Heart left ventricle (tissue), 16 donors: ENCODE results near the gene CTSW. TPM values are rescaled to one million over a fixed set of nuclear protein-coding genes. Genes with fewer than 3 reads are reported as not detected.
A peak's percentile ranks its signal among the peaks of the same experiment; 100 is the strongest.

Experiments
- ATAC-seq, 4 donors: fragments of 200-7000 bp; cut with Tn5 transposase; one replicate each; pipeline ENCODE4 v1.9.1; 2020 to 2022; ENCODE audit warnings: moderate library complexity in 4 of 4, mild to moderate bottlenecking in 3 of 4, moderate number of reproducible peaks in 1 of 4
- DNase-seq, 5 donors: peaks; one replicate each; pipeline ENCODE4 v3.0.0-alpha.2; 2020
- H3K27ac ChIP-seq, 12 donors: fragments of 200-600 bp; sonication (generic) in 4 of 12; one replicate each; pipeline versions ENCODE4 v1.5.0 to v1.8.0; 2016 to 2022; ENCODE audit warnings: mild to moderate bottlenecking in 2 of 12
- H3K27me3 ChIP-seq, 9 donors: fragments of 200-600 bp; sonication (generic) in 2 of 9; one replicate each; pipeline versions ENCODE4 v1.5.1 to v1.8.0; 2016 to 2022; ENCODE audit warnings: mild to moderate bottlenecking in 3 of 9
- H3K36me3 ChIP-seq, 9 donors: fragments of 200-600 bp; sonication (generic) in 2 of 9; one replicate each; pipeline versions ENCODE4 v1.5.0 to v1.8.0; 2018 to 2022; ENCODE audit warnings: mild to moderate bottlenecking in 2 of 9
- H3K4me1 ChIP-seq, 12 donors: fragments of 200-600 bp; sonication (generic) in 4 of 12; one replicate each; pipeline versions ENCODE4 v1.5.0 to v1.8.0; 2016 to 2022; ENCODE audit warnings: mild to moderate bottlenecking in 3 of 12
- H3K4me3 ChIP-seq, 12 donors: fragments of 200-600 bp; sonication (generic) in 4 of 12; one replicate each; pipeline versions ENCODE4 v1.5.0 to v1.8.0; 2017 to 2022; ENCODE audit warnings: mild to moderate bottlenecking in 9 of 12, moderate library complexity in 4 of 12
- H3K9me3 ChIP-seq, 12 donors: fragments of 200-600 bp; sonication (generic) in 4 of 12; one replicate each; pipeline versions ENCODE4 v1.5.0 to v1.8.0; 2016 to 2022; ENCODE audit warnings: mild to moderate bottlenecking in 1 of 12
- CTCF ChIP-seq, 12 donors: fragments of 200-600 bp; sonication (generic) in 4 of 12; IDR thresholded peaks; one replicate each; pipeline versions ENCODE4 v1.5.0 to v1.8.0; 2018 to 2022; ENCODE audit warnings: antibody characterized with exemption in 12 of 12, mild to moderate bottlenecking in 5 of 12
- POLR2A ChIP-seq, 2 donors: fragments of 450-650 bp; IDR thresholded peaks; one replicate each; pipeline ENCODE4 v1.6.1; 2017; ENCODE audit warnings: antibody characterized with exemption in 2 of 2, mild to moderate bottlenecking in 2 of 2, moderate library complexity in 2 of 2
- WGBS, 4 donors: extraction: QIAGEN DNeasy Blood & Tissue Kit in 2 of 4; methylation state at CpG; one replicate each; pipeline versions ENCODE4 v1.1.5 to v1.1.7; 2013 to 2018; 5-methylcytosine and 5-hydroxymethylcytosine counted together
- intact Hi-C, 10 donors: fragments of 100-400 bp; cut with DNase I; formaldehyde crosslinking; loops; one replicate each; pipeline versions ENCODE4 v1.11.1 to v1.14.2; 2022
- polyA plus RNA-seq, 2 donors: library from polyadenylated mRNA; stranded (reverse); fragments of 200-250 nt; gene quantifications; one replicate each; pipeline ENCODE4 v1.2.3, GENCODE V29; 2013
- total RNA-seq, 9 donors: library from RNA; depleted of rRNA in 2 of 9; stranded (reverse); fragments of >200 nt in 2 of 9; fragmentation: NEBNext Ultra II Directional in 3 of 9; extraction: Animal tissue kit (Norgen Biotek cat#: 25700) in 3 of 9; gene quantifications; one replicate each; pipeline versions ENCODE4 v1.1.0 to v1.2.4, GENCODE V29; 2016 to 2023
- donor health status: ischemic (EF 13 %, LVEDD 7.1; RV severe dilation, severe dysfunction).
- donor health status: healthy with polysubstance abuse.
- donor health status: DM: no; HTN: yes; CAD: no.
- donor health status: DM: no; HTN: no; CAD: no.
- donor health status: ischemic (EF 25% LVEDD 6.9; RV normal size, moderate dysfunction).
- donor health status: ischemic (EF 25% LVEDD 5.7; RV mildly dilated, moderate dysfunction).
- donor health status: healthy.
- donor health status: DM: yes; HTN: yes; CAD: no.
- donor health status: ischemic (EF 35%, LVEDD 5.7; RV mildly dilated, moderate dysfunction).
- donor health status: nonischemic (EF 11% LVEDD 7.7; RV severe dilation, severe dysfunction).
- donor health status: DM: yes; HTN: yes; CAD: no.
- donor health status: PGD.
- donor health status: ischemic (EF 29% LVEDD 5.4; RV normal size, mild dysfunction).
- donor health status: nonischemic (EF 23%, LVEDD 6.1; RV moderate dilation, normal function).

The CTSW gene
- total and polyA plus RNA-seq, 11 donors, result 0.16 to 9.4 (median 0.84) TPM; not detected in 1

- Histone ChIP-seq H3K4me3 (peak overlapping the region in 11 of 12 donors; percentile 62 to 98 (median 79)), H3K27me3 (no peaks in the 10 kb centered on the region), H3K27ac (peak overlapping the region in 11 of 12 donors; percentile 93 to 100 (median 98)), H3K9me3 (no peaks in the 10 kb centered on the region), H3K36me3 (peaks cover 0 to 52% (median 43%) of the 10 kb centered on the region in 9 donors), H3K4me1 (peaks cover 9 to 54% (median 36%) of the 10 kb centered on the region in 12 donors)
- TF ChIP-seq CTCF (IDR thresholded peaks at IDR 0.05), result no peak
- 77 to 78% (median 77%) methylated on average over 14 of the region's 14 CpGs for WGBS, 4 donors
- ATAC-seq, result no peak
- intact Hi-C loops, result loop anchor here in 5 of 10 donors (2.0 to 10.0 kb wide), 4 partner anchors 68 to 115 kb away; partner anchors contain the start of genes BANF1 (in 2 of the 5), EIF1AD (in 2 of the 5) and SART1 (in 2 of the 5)
- peak in 1 of 5 donors; percentile 35 for DNase-seq
Observed at GRCh38 chr11:65886826-65887722, 7.4 kb downstream of the CTSW start.

- TF ChIP-seq CTCF (IDR thresholded peaks at IDR 0.05), result no peak
- no peak for TF ChIP-seq POLR2A (IDR thresholded peaks at IDR 0.05)
- no peaks in the 10 kb centered on the region for H3K27me3 ChIP-seq
- H3K36me3 ChIP-seq, result peaks cover 0 to 45% (median 38%) of the 10 kb centered on the region in 9 donors
- no peak for DNase-seq
- intact Hi-C loops, result loop anchor here in 9 of 10 donors (1.0 to 10.0 kb wide), 12 partner anchors 14 to 115 kb away; partner anchors contain the start of genes C11orf68 (in 3 of the 9), DRAP1 (in 3 of the 9), SART1 (in 3 of the 9) and BANF1 (in 2 of the 9)
- peaks cover 11 to 61% (median 43%) of the 10 kb centered on the region in 12 donors for H3K4me1 ChIP-seq
- peak overlapping the region; percentile 89 to 100 (median 98) for H3K27ac ChIP-seq
- no peaks in the 10 kb centered on the region for H3K9me3 ChIP-seq
- peak overlapping the region; percentile 28 to 98 (median 78) for H3K4me3 ChIP-seq
- WGBS, 4 donors, result 0 to 5% (median 3%) methylated on average over 18 to 23 of the region's 23 CpGs
- ATAC-seq, result no peak
Observed at GRCh38 chr11:65887723-65888162, 8.1 kb downstream of the CTSW start.

- H3K36me3 ChIP-seq, result peaks cover 0 to 40% (median 33%) of the 10 kb centered on the region in 9 donors
- peak within 1 kb of the TSS; percentile 89 to 100 (median 98) for H3K27ac ChIP-seq
- ATAC-seq (peak; percentile 85 to 89 (median 88)), DNase-seq (peak; percentile 98 to 99 (median 99))
- no peaks in the 10 kb centered on the region for H3K27me3 ChIP-seq
- TF ChIP-seq POLR2A (IDR thresholded peaks at IDR 0.05), result peak in 1 of 2 donors; percentile 81
- peak; percentile 79 to 90 (median 84) for TF ChIP-seq CTCF (IDR thresholded peaks at IDR 0.05)
- 0 to 1% (median 0%) methylated on average over 33 to 57 of the region's 57 CpGs for WGBS, 4 donors
- peak within 1 kb of the TSS; percentile 28 to 98 (median 78) for H3K4me3 ChIP-seq
- peaks cover 13 to 66% (median 47%) of the 10 kb centered on the region in 12 donors for H3K4me1 ChIP-seq
- intact Hi-C loops, result loop anchor here in 9 of 10 donors (1.0 to 10.0 kb wide), 11 partner anchors 15 to 114 kb away; partner anchors contain the start of genes C11orf68 (in 3 of the 9), DRAP1 (in 3 of the 9), SART1 (in 3 of the 9) and BANF1 (in 2 of the 9)
- H3K9me3 ChIP-seq, result no peaks in the 10 kb centered on the region
Observed at GRCh38 chr11:65888163-65888814, 8.7 kb downstream of the CTSW start, which contains the start of gene FIBP. Gene FIBP (minus strand): TSS chr11:65888471. CDS start chr11:65888418, 53 bp downstream.
